ENCODE measurements around the gene EIF2AK3. TPM values are rescaled to one million over a fixed set of nuclear protein-coding genes. Genes with fewer than 3 reads are reported as not detected.

Gene EIF2AK3
- total RNA-seq, 2 experiments from 2014 or later, result 14.9 to 17.4 TPM

GRCh38 chr2:88545118-88545517, 82.1 kb downstream of the EIF2AK3 start:
- intact Hi-C loops (cut with micrococcal nuclease), result no loop called here
- no peak overlapping the region for H3K27ac Mint-ChIP-seq
- H3K36me3 Mint-ChIP-seq (ENCODE audit: low read depth), result no peaks in the 10 kb centered on the region
- peaks cover 1% of the 10 kb centered on the region for H3K4me1 Mint-ChIP-seq (ENCODE audit: low read depth)
- no peak for TF ChIP-seq CTCF (IDR thresholded peaks at IDR 0.05)
- POLR2A ChIA-PET, result no interaction called here
- ATAC-seq (no peak), DNase-seq (no peak)
- H3K4me3 Mint-ChIP-seq, result no peak overlapping the region
- CTCF ChIA-PET, result no interaction called here
- H3K27me3 Mint-ChIP-seq, result peaks cover 12% of the 10 kb centered on the region
- peaks cover 2% of the 10 kb centered on the region for H3K9me3 Mint-ChIP-seq

GRCh38 chr2:88543541-88544057, 83.7 kb downstream of the EIF2AK3 start:
- Mint-ChIP-seq H3K36me3 (ENCODE audit: low read depth) (no peaks in the 10 kb centered on the region), H3K27me3 (peaks cover 3% of the 10 kb centered on the region), H3K4me3 (no peak overlapping the region), H3K4me1 (ENCODE audit: low read depth) (no peaks in the 10 kb centered on the region), H3K9me3 (peaks cover 2% of the 10 kb centered on the region), H3K27ac (no peak overlapping the region)
- CTCF ChIA-PET, result no interaction called here
- no peak for TF ChIP-seq CTCF (IDR thresholded peaks at IDR 0.05)
- intact Hi-C loops (cut with micrococcal nuclease), result no loop called here
- POLR2A ChIA-PET, result no interaction called here
- DNase-seq, result no peak
- ATAC-seq, result no peak

GRCh38 chr2:88542668-88543067, 84.6 kb downstream of the EIF2AK3 start:
- H3K4me1 Mint-ChIP-seq (ENCODE audit: low read depth), result no peaks in the 10 kb centered on the region
- intact Hi-C loops (cut with micrococcal nuclease), result no loop called here
- ATAC-seq (no peak), DNase-seq (no peak)
- peaks cover 4% of the 10 kb centered on the region for H3K27me3 Mint-ChIP-seq
- peaks cover 2% of the 10 kb centered on the region for H3K9me3 Mint-ChIP-seq
- TF ChIP-seq CTCF (IDR thresholded peaks at IDR 0.05), result no peak
- H3K27ac Mint-ChIP-seq, result no peak overlapping the region
- CTCF ChIA-PET, result no interaction called here
- no peak overlapping the region for H3K4me3 Mint-ChIP-seq
- POLR2A ChIA-PET, result no interaction called here
- no peaks in the 10 kb centered on the region for H3K36me3 Mint-ChIP-seq (ENCODE audit: low read depth)

- Mint-ChIP-seq H3K36me3 (ENCODE audit: low read depth) (no peaks in the 10 kb centered on the region), H3K27ac (no peak overlapping the region), H3K9me3 (peaks cover 2% of the 10 kb centered on the region), H3K27me3 (peaks cover 10% of the 10 kb centered on the region), H3K4me1 (ENCODE audit: low read depth) (no peaks in the 10 kb centered on the region), H3K4me3 (no peak overlapping the region)
- POLR2A ChIA-PET, result interaction anchor here (0.6 kb wide), 1 partner anchor 319 kb away, joined by 3 read pairs; no protein-coding TSS in a partner anchor
- CTCF ChIA-PET, result no interaction called here
- TF ChIP-seq CTCF (IDR thresholded peaks at IDR 0.05), result no peak
- ATAC-seq (no peak), DNase-seq (no peak)
- intact Hi-C loops (cut with micrococcal nuclease), result no loop called here
Observed at GRCh38 chr2:88540346-88540745, 86.9 kb downstream of the EIF2AK3 start.

- Mint-ChIP-seq H3K27me3 (peaks cover 12% of the 10 kb centered on the region), H3K4me3 (no peak overlapping the region), H3K4me1 (ENCODE audit: low read depth) (no peaks in the 10 kb centered on the region), H3K36me3 (ENCODE audit: low read depth) (no peaks in the 10 kb centered on the region), H3K9me3 (peaks cover 2% of the 10 kb centered on the region), H3K27ac (no peak overlapping the region)
- DNase-seq (no peak), ATAC-seq (no peak)
- CTCF ChIA-PET, result no interaction called here
- intact Hi-C loops (cut with micrococcal nuclease), result no loop called here
- TF ChIP-seq CTCF (IDR thresholded peaks at IDR 0.05), result no peak
- POLR2A ChIA-PET, result no interaction called here
Observed at GRCh38 chr2:88538362-88538917, 88.8 kb downstream of the EIF2AK3 start.

Measured in activated CD8-positive, alpha-beta T cell treated with anti-CD3 and anti-CD28 coated beads for 36 hours (primary cell).